Activated CD4-positive, CD25-positive, alpha-beta regulatory T cell treated with anti-CD3 and anti-CD28 coated beads, Interleukin-2, amount 50 U/mL, for 24 hours (primary cell): ENCODE results near the gene GSK3A.
A peak's percentile ranks its signal among the peaks of the same experiment; 100 is the strongest.
"Not testable (repeated sequence)": the region's sequence is repeated elsewhere in the genome, so short reads cannot be mapped to it uniquely, and the experiment has no call there.

Source experiments
- ATAC-seq, 2 donors: fragments of 150-1000 bp; cut with Tn5 transposase; one replicate each; pipeline ENCODE4 v1.10.0; 2021; ENCODE audit warnings: mild to moderate bottlenecking in 1 of 2, moderate library complexity in 1 of 2

GSK3A gene

DNA sequence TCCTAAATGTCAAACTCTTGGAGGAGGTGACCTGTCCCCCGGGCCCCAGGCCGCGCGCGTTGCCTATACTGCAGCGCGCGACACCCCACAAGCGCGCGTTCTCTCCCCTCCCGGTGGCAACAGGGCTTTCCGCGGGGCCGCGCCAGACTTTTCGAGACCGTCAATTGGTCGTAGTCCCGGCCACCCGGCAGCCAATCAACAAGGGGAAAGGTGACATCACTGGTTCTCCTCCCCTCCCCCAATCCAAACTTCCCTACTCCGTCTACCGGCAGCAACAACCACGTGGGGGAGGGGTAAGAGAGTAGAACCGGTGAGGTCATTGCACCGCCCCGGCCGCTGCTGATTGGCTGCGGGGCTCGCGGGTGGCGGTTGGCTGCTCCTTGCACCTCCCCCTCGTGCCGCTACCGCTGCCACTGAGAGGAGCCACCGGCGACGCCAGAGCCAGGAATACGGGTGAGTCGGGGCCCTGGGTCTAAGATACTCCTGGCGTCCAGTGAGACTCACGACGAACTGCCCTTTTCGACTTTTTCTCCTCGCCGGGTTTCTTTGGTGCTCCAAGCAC is 25.8 kb upstream of the GSK3A start:
- ATAC-seq, result peak; percentile 61 to 64

GRCh38 chr19:42267644-42268141 is 25.3 kb upstream of the GSK3A start:
- no peak for ATAC-seq

DNA sequence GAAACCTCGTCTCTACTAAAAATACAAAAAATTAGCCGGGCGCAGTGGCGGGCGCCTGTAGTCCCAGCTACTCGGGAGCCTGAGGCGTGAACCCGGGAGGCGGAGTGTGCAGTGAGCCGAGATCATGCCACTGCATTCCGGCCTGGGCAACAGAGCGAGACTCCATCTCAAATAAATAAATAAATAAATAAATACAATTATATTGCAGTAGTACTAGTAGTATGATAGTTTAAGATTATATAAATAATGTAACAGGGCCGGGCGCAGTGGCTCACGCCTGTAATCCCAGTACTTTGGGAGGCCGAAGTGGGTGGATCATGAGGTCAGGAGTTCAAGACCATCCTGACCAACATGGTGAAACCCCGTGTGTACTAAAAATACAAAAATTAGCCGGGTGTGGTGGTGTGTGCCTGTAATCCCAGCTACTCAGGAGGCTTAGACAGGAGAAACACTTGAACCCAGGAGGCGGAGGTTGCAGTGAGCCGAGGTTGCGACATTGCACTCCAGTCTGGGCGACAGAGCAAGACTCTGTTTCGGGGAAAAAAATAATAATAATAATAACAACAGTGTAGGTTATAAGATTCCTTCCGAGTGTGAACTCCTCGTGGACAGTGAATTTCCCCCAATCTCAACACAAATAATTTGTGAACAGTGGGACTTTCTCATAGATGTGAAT is 24.7 kb upstream of the GSK3A start:
- ATAC-seq, result not testable (repeated sequence)

- ATAC-seq, result not testable (repeated sequence)
Observed at GRCh38 chr19:42266105-42266504, 23.7 kb upstream of the GSK3A start.

GRCh38 chr19:42261763-42262162 is 19.4 kb upstream of the GSK3A start:
- ATAC-seq, result peak in 1 of 2 donors; percentile 27

DNA sequence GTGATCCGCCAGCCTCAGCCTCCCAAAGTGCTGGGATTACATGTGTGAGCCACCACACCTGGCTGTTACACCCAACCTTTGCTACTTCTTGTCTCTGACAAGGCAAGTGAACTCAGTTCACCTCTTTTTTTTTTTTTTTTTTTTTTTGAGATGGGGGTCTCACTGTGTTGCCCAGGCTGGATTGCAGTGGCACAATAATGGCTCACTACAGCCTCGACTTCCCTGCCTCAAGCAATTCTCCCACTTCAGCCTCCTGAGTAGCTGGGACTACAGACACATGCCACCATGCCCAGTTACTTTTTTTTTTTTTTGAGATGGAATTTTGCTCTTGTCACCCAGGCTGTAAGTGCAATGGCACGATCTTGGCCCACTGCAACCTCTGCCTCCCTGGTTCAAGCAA is 15.4 kb upstream of the GSK3A start:
- ATAC-seq, result not testable (repeated sequence)

- ATAC-seq, result no peak
Observed at GRCh38 chr19:42255766-42256745, 13.7 kb upstream of the GSK3A start.

- ATAC-seq, result peak; percentile 84 to 85
Observed at GRCh38 chr19:42254850-42255765, 12.7 kb upstream of the GSK3A start, which contains the start of gene ERF. TSS of gene ERF (minus strand) at chr19:42255128. CDS start at chr19:42254999, 129 bp downstream.

DNA sequence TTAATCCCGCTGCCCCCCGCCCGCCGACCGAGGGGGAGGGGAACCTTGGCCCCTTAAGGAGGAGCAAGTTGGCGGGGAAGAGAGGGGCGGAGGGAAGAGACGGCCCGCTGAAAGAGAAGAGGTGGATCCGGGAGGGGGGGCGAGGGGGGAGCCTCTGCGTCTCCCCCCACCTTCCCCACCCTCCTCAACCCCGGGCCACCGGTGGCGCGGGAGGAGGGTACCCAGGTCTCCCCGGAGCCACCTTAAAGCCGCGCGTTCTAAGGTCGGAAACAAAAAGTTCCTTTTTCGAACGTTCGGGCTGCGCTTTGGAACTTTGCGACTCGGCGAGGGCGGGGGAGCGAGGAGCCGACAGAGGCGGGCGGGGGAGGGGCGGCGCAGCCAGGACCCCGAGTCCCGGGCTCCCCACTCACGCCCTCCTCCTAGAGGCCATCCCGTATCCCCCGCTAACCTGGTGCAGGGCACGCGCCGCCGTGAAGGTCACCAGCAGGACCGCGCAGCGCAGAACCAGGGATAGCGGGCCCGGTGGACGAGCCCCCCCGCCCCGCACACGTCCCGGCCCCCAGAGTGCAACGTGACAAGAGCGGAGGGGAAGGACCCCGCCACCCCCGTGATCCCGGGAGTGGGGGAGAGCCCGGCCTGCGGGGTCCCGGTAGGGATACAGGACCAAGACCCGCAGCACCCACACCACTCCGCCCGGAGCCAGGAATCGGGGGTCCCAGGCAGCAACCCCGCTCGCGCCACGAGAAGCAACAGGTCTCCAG is 11.9 kb upstream of the GSK3A start:
- peak; percentile 44 to 46 for ATAC-seq

DNA sequence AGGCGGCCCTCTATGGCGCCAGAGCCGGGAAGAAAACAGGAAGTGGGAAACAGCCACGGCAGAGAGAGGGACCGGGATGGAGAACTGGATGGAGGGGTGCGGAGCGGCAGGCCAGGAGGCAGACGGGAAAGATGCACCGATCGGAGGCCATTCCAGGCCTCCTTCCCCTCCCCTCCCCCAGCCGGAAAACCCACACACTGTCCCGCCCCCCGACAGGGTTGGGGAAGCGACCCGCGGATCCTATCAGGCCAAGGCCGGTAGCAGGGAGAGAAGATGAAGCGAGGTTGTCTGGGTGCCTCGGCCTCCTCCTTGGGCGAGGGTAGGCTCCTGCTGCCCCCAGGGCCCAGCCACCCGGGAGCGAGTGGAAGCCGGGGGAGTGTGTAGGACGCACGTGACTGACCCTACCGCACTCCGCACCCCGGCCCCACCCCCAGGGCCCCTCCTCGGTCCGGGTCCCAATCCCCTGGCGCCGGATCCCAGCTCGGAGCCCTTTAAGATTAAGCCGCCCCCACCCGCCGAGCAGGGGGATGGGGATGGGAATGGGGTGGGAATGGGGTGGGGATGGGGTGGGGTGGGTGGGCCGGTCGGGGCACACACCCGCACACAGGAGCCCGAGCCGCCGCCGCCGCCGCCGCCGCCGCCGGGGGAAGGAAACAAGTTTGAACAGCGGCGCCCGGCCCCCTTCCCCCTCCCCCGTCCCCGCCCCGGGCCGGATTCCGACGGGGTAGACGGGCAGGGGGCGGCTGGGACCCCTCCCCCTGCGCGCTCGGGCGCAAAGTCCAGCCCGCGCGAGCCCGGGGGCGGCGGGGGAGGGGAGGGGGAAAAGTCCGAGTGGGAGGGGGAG is 11.1 kb upstream of the GSK3A start:
- peak; percentile 6 to 12 for ATAC-seq

- no peak for ATAC-seq
Observed at GRCh38 chr19:42252365-42253244, 10.2 kb upstream of the GSK3A start.

GRCh38 chr19:42251572-42252358 is 9.4 kb upstream of the GSK3A start:
- no peak for ATAC-seq

GRCh38 chr19:42250666-42251531 is 8.5 kb upstream of the GSK3A start:
- no peak for ATAC-seq

- ATAC-seq, result no peak
Observed at GRCh38 chr19:42250183-42250665, 7.8 kb upstream of the GSK3A start.

- ATAC-seq, result no peak
Observed at GRCh38 chr19:42249769-42250168, 7.4 kb upstream of the GSK3A start.

GRCh38 chr19:42249149-42249750 is 6.8 kb upstream of the GSK3A start:
- ATAC-seq, result no peak
